Endothelial cell (in vitro differentiated cells): ENCODE measurements around the gene HMOX2. TPM values are rescaled to one million over a fixed set of nuclear protein-coding genes. Genes with fewer than 3 reads are reported as not detected.

ENCODE experiments used
- DNase-seq: peaks from one replicate; pipeline ENCODE4 v3.0.0; 2021; ENCODE audit warnings: low spot score
- H3K27ac Mint-ChIP-seq: one replicate; pipeline ENCODE4 v1.8.0; 2021; ENCODE audit warnings: mixed read lengths, inconsistent platforms; ENCODE audit not compliant: unreplicated experiment
- H3K27me3 Mint-ChIP-seq: one replicate; pipeline ENCODE4 v1.8.0; 2021; ENCODE audit warnings: mild to moderate bottlenecking, moderate library complexity, mixed read lengths, inconsistent platforms; ENCODE audit not compliant: unreplicated experiment
- H3K36me3 Mint-ChIP-seq: one replicate; pipeline ENCODE4 v1.8.0; 2021; ENCODE audit warnings: mild to moderate bottlenecking, low read depth, mixed read lengths, inconsistent platforms; ENCODE audit not compliant: unreplicated experiment
- H3K4me1 Mint-ChIP-seq: one replicate; pipeline ENCODE4 v1.8.0; 2021; ENCODE audit warnings: mild to moderate bottlenecking, mixed read lengths, inconsistent platforms; ENCODE audit not compliant: unreplicated experiment
- H3K4me3 Mint-ChIP-seq: one replicate; pipeline ENCODE4 v1.8.0; 2021; ENCODE audit warnings: mild to moderate bottlenecking, mixed read lengths, inconsistent platforms; ENCODE audit not compliant: unreplicated experiment
- H3K9me3 Mint-ChIP-seq: one replicate; pipeline ENCODE4 v1.8.0; 2021; ENCODE audit warnings: mixed read lengths, inconsistent platforms; ENCODE audit not compliant: unreplicated experiment
- CTCF ChIP-seq: fragments of 200-600 bp; sonication (generic); IDR thresholded peaks from one replicate; pipeline ENCODE4 v1.5.0; 2021; ENCODE audit warnings: antibody characterized with exemption; ENCODE audit not compliant: unreplicated experiment
- total RNA-seq: library from RNA; stranded (reverse); fragmentation: NEBNext Ultra II Directional; extraction: Animal tissue kit (Norgen Biotek cat#: 25700); gene quantifications from one replicate; pipeline ENCODE4 v1.2.1, GENCODE V29; 2021; ENCODE audit not compliant: unreplicated experiment

The HMOX2 gene
- total RNA-seq, 1 donor from 2014 or later: 225 TPM

- Mint-ChIP-seq H3K27me3 (peaks cover 5% of the 10 kb centered on the region), H3K4me1 (peaks cover 11% of the 10 kb centered on the region), H3K27ac (no peak overlapping the region), H3K4me3 (no peak overlapping the region), H3K9me3 (no peaks in the 10 kb centered on the region), H3K36me3 (peaks cover 4% of the 10 kb centered on the region)
- TF ChIP-seq CTCF: no peak
- no peak for DNase-seq
These were observed 48.4 kb downstream of the HMOX2 start for GRCh38 chr16:4524571-4524970.

GRCh38 chr16:4525069-4525468, 48.9 kb downstream of the HMOX2 start:
- no peaks in the 10 kb centered on the region for H3K9me3 Mint-ChIP-seq
- DNase-seq: no peak
- H3K27me3 Mint-ChIP-seq: peaks cover 5% of the 10 kb centered on the region
- H3K4me3 Mint-ChIP-seq: no peak overlapping the region
- peaks cover 4% of the 10 kb centered on the region for H3K36me3 Mint-ChIP-seq
- H3K4me1 Mint-ChIP-seq: peaks cover 13% of the 10 kb centered on the region
- no peak overlapping the region for H3K27ac Mint-ChIP-seq
- no peak for TF ChIP-seq CTCF

GRCh38 chr16:4525634-4526277, 49.6 kb downstream of the HMOX2 start:
- Mint-ChIP-seq H3K27me3 (peaks cover 2% of the 10 kb centered on the region), H3K4me1 (peaks cover 13% of the 10 kb centered on the region), H3K4me3 (no peak overlapping the region), H3K27ac (no peak overlapping the region), H3K9me3 (no peaks in the 10 kb centered on the region), H3K36me3 (peaks cover 4% of the 10 kb centered on the region)
- TF ChIP-seq CTCF: no peak
- DNase-seq: no peak

- no peak for DNase-seq
- no peak overlapping the region for H3K4me3 Mint-ChIP-seq
- H3K27ac Mint-ChIP-seq: peak overlapping the region; percentile 32
- H3K27me3 Mint-ChIP-seq: no peaks in the 10 kb centered on the region
- TF ChIP-seq CTCF: no peak
- H3K36me3 Mint-ChIP-seq: peaks cover 9% of the 10 kb centered on the region
- peaks cover 10% of the 10 kb centered on the region for H3K4me1 Mint-ChIP-seq
- H3K9me3 Mint-ChIP-seq: no peaks in the 10 kb centered on the region
These were observed 53.2 kb downstream of the HMOX2 start for GRCh38 chr16:4529085-4530060.

- Mint-ChIP-seq H3K4me3 (peak overlapping the region; percentile 4), H3K27ac (no peak overlapping the region), H3K27me3 (peaks cover 4% of the 10 kb centered on the region), H3K9me3 (no peaks in the 10 kb centered on the region), H3K36me3 (peaks cover 10% of the 10 kb centered on the region), H3K4me1 (peaks cover 12% of the 10 kb centered on the region)
- no peak for DNase-seq
- no peak for TF ChIP-seq CTCF
These were observed 55.6 kb downstream of the HMOX2 start for GRCh38 chr16:4531811-4532210.
